GM13976 (cell line): Measurements from ENCODE around the gene ZNF583.

ENCODE experiments used
- DNase-seq: peaks from one replicate; pipeline ENCODE4 v3.0.0; 2012; ENCODE audit warnings: low spot score
- CTCF ChIP-seq: IDR thresholded peaks from 2 replicates; pipeline ENCODE4 v1.5.1; 2012; ENCODE audit warnings: borderline replicate concordance, mild to moderate bottlenecking; ENCODE audit not compliant: insufficient read depth; ENCODE audit errors: extremely low read depth, missing control alignments, control extremely low read depth
- in situ Hi-C: fragments of 300-500 bp; cut with MboI; formaldehyde crosslinking; loops from one replicate; pipeline ENCODE4 v1.12.0; 2022; ENCODE audit warnings: low sequenced_read_pairs, mixed read lengths, inconsistent platforms; ENCODE audit not compliant: unreplicated experiment

ZNF583 gene

GRCh38 chr19:56474308-56474707 is 70.2 kb downstream of the ZNF583 start:
- in situ Hi-C loops: no loop called here
- no peak for TF ChIP-seq CTCF
- DNase-seq: no peak

- no peak for TF ChIP-seq CTCF
- no peak for DNase-seq
- in situ Hi-C loops: no loop called here
These were observed 72.0 kb downstream of the ZNF583 start for GRCh38 chr19:56476093-56476492.
